BJ (cell line): ENCODE measurements around the gene ANKRD53. TPM values are rescaled to one million over a fixed set of nuclear protein-coding genes. Genes with fewer than 3 reads are reported as not detected.

ENCODE experiments used
- CTCF ChIA-PET: fragments of 350-600 bp; formaldehyde crosslinking; extraction: SDS; loops from one replicate; lab custom pipeline; 2021; ENCODE audit warnings: antibody characterized with exemption, inconsistent platforms; lab: Yijun Ruan, JAX
- POLR2A ChIA-PET: fragments of 300-600 bp; sonication (Branson Sonifier 250); formaldehyde crosslinking; extraction: SDS; loops from one replicate; lab custom pipeline; 2021; ENCODE audit warnings: antibody characterized with exemption; lab: Charles Lee
- DNase-seq: peaks from one replicate; pipeline ENCODE4 v3.0.0-alpha.2; 2011; ENCODE audit warnings: low read depth
- H3K27me3 ChIP-seq: 2 replicates; pipeline ENCODE4 v1.6.0; 2011; ENCODE audit warnings: low read length; ENCODE audit not compliant: control insufficient read depth, insufficient read depth
- H3K36me3 ChIP-seq: 2 replicates; pipeline ENCODE4 v1.5.1; 2011; ENCODE audit warnings: low read length; ENCODE audit not compliant: control insufficient read depth, insufficient read depth
- H3K4me3 ChIP-seq: 2 replicates; pipeline ENCODE4 v1.5.1; 2011; ENCODE audit warnings: low read depth, mild to moderate bottlenecking, control low read depth, low read length
- polyA plus RNA-seq: library from polyadenylated mRNA; depleted of rRNA; stranded (reverse); fragments of >200 nt; gene quantifications from 2 replicates; pipeline ENCODE4 v1.2.3, GENCODE V29; 2011
- TF ChIP-seq, protein P1 (sequence below): IDR thresholded peaks from 2 replicates; pipeline ENCODE4 v1.5.1; 2011; ENCODE audit warnings: low read depth, mild to moderate bottlenecking, control low read depth, inconsistent platforms, low read length, moderate library complexity; ENCODE audit not compliant: insufficient read depth

The ANKRD53 gene
- polyA plus RNA-seq, 1 experiment = 0.43 TPM

DNA sequence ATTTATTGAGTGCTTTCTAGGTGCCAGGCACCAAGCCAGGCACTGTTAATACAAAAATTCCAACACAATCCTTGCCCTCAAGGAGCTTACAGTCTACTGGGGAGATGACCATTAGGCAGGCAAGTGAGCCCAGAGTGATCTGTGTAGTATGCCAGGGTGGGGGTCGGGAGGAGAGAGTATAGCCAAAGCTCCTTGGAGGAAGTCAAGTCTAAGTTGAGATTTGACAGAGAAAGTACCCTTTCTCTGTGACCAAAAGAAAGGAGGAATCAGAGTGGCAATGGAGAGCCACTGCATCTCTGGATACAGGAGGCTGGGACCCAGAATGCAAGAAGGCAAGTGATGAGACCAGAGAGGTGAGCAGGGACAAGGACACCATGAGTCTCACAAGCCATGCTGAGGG lies 7.5 kb downstream of the ANKRD53 start:
- POLR2A ChIA-PET = no interaction called here

DNA sequence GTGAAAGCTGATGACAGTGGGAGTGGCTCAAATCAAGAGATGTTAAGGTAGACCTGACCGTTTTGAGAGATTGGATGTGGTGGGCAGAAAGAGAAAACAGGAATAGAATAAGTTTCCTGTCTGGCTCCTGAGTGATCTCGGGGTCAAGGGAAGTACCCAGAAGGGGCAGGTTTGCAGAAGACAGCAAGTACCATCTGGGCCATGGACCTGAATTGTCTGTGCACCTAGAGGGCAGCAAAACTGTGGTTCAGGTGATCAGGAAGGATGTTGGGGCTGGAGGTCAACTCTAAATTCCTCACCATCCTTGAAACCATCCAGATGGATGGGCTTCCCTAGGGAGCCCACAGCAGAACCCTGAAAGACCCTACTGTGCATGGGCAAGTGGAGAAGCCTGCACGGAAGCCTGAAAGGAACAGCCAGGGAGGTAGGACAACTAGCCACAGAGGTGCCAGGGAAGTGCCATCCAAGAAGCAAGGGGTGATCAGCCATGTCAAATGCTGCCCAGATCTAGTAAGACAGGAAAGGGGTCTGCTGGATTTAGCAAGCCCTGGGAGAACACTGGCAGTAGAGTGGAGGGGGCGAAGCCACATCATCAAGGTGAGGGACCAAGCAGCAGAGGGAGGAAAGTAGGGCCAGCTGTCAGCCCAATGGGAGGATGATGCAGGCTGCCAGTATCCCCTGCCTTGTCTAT lies 8.2 kb downstream of the ANKRD53 start:
- H3K4me3 ChIP-seq = no peak overlapping the region
- CTCF ChIA-PET = interaction anchor here (1.0 kb wide), 1 partner anchor 9 kb away, joined by 3 read pairs; the partner anchor contains the start of gene ANKRD53
- TF ChIP-seq, protein P1, sequence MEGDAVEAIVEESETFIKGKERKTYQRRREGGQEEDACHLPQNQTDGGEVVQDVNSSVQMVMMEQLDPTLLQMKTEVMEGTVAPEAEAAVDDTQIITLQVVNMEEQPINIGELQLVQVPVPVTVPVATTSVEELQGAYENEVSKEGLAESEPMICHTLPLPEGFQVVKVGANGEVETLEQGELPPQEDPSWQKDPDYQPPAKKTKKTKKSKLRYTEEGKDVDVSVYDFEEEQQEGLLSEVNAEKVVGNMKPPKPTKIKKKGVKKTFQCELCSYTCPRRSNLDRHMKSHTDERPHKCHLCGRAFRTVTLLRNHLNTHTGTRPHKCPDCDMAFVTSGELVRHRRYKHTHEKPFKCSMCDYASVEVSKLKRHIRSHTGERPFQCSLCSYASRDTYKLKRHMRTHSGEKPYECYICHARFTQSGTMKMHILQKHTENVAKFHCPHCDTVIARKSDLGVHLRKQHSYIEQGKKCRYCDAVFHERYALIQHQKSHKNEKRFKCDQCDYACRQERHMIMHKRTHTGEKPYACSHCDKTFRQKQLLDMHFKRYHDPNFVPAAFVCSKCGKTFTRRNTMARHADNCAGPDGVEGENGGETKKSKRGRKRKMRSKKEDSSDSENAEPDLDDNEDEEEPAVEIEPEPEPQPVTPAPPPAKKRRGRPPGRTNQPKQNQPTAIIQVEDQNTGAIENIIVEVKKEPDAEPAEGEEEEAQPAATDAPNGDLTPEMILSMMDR = no peak
- H3K27me3 ChIP-seq = no peaks in the 10 kb centered on the region
- DNase-seq = no peak
- POLR2A ChIA-PET = no interaction called here
- H3K36me3 ChIP-seq = peaks cover 19% of the 10 kb centered on the region

More for the DNA sequence above, 7.5 kb downstream of the ANKRD53 start:
- H3K36me3 ChIP-seq = peaks cover 19% of the 10 kb centered on the region
- no peak overlapping the region for H3K4me3 ChIP-seq
- CTCF ChIA-PET = interaction anchor here (0.9 to 1.0 kb wide), 2 partner anchors 8 to 31 kb away, joined by 3 read pairs; partner anchors contain the start of gene ANKRD53
- TF ChIP-seq, protein P1 = no peak
- H3K27me3 ChIP-seq = no peaks in the 10 kb centered on the region
- DNase-seq = no peak

DNA sequence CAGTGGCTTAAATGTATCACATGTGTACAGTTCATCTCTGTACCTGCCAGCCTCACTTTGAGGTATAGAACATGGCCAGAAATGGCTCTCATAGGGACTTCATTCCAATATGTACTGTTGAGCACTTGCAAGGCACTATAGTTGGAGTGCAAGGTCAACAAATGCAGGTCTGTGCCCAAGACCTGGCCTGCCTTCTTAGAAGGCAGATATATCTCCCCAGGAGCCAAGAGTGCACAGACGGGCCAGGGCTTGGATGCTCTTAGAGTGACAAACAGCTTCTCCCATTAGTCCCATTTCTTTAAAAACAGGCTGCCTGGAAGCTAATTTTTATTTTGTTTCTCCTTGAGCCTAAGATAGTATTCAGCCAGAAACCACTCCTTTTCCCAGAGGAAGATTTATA lies 9.0 kb downstream of the ANKRD53 start:
- Histone ChIP-seq H3K27me3 (no peaks in the 10 kb centered on the region), H3K36me3 (peaks cover 21% of the 10 kb centered on the region), H3K4me3 (no peak overlapping the region)
- CTCF ChIA-PET = no interaction called here
- POLR2A ChIA-PET = no interaction called here
- DNase-seq = no peak
- TF ChIP-seq, protein P1 = no peak

DNA sequence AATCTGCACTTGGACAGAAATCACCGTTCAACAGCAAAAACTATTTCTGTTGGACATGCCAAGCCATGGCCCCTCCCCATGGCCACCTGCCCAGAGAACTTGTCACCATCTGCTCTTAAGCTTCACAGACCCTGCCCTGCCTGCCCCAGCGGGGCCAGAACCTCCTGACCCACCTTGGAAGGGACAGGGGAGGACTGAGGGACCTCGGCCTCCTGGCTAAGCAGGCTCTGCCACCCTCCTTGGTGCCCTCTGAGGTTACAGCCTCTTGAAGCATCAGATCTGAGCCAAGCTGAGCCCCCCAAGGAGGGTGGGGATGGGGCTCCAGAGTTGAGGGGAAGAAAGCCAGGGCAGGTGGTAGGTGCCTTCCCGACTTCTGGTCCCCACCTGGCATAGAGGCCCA lies 9.7 kb downstream of the ANKRD53 start:
- Histone ChIP-seq H3K4me3 (no peak overlapping the region), H3K27me3 (no peaks in the 10 kb centered on the region), H3K36me3 (peaks cover 22% of the 10 kb centered on the region)
- ChIA-PET POLR2A (no interaction called here), CTCF (no interaction called here)
- DNase-seq = no peak
- TF ChIP-seq, protein P1 = no peak

DNA sequence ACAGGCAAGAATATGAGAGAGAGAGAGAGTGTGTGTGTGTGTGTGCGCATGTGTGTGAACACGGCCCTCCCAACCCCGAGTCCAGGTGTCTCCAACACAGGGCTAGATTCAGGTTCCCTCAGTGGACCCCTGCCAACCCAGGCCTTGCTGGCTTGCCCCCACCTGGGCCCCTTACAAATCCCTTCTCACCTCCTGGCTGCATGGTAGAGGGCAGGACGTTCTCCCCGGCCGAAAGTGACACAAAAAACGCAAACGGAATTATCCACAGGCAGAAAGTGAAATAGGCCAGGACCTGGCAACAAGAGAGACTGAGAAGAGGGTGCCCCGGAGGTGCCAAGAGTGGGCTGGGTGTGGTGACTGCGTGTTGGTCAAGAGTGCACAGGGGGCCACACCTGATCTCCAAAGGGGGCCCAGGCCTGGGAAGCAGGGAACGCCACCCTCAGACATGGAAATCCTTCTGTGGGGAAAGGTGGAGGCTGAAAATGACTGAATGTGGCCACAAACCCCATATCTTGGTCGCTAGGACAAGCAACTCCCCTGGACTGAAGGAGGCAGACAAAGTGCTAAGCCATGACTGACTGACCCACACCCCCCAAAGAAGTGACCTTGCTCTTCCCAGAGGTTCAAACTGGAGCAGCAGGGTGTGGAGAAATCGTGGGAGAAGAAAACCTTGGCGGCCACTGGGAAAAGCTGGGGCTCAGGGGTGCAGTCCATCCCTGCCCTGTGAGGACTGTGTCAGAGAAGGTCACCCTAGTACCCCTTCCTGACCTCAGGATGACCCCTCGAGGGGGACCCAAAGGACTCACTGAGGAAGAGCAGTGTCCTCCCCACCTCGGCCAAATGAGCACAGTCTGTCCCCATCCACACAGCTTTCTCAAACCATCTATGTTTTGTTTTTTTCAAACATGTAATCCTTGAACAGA lies 10.6 kb downstream of the ANKRD53 start:
- no peaks in the 10 kb centered on the region for H3K27me3 ChIP-seq
- ChIA-PET POLR2A (no interaction called here), CTCF (interaction anchor here (0.7 to 1.4 kb wide), 4 partner anchors 11 to 118 kb away, joined by 3 to 4 read pairs (median 3); partner anchors contain the start of gene ANKRD53)
- DNase-seq = no peak
- TF ChIP-seq, protein P1 = no peak
- H3K36me3 ChIP-seq = peaks cover 22% of the 10 kb centered on the region
- no peak overlapping the region for H3K4me3 ChIP-seq
